Measurements from ENCODE around the gene FAT4.
A peak's percentile ranks its signal among the peaks of the same experiment; 100 is the strongest.

FAT4 gene

GRCh38 chr4:125321709-125322365, 7.1 kb downstream of the FAT4 start:
- no peak overlapping the region for H3K4me3 ChIP-seq (ENCODE audit: low read depth, low read length)
- H3K27ac ChIP-seq = no peak overlapping the region
- H3K27me3 ChIP-seq (ENCODE audit: insufficient read depth, low read depth, severe bottlenecking) = no peaks in the 10 kb centered on the region
- H3K9me3 ChIP-seq (ENCODE audit: severe bottlenecking) = no peaks in the 10 kb centered on the region
- no peak for TF ChIP-seq CTCF (IDR thresholded peaks at IDR 0.05; ENCODE audit: low read depth, low read length)
- H3K36me3 ChIP-seq = no peaks in the 10 kb centered on the region
- no peak for DNase-seq

- Histone ChIP-seq H3K4me3 (ENCODE audit: low read depth, low read length) (no peak overlapping the region), H3K36me3 (no peaks in the 10 kb centered on the region), H3K27me3 (ENCODE audit: insufficient read depth, low read depth, severe bottlenecking) (no peaks in the 10 kb centered on the region), H3K27ac (no peak overlapping the region), H3K9me3 (ENCODE audit: severe bottlenecking) (no peaks in the 10 kb centered on the region)
- DNase-seq = no peak
- no peak for TF ChIP-seq CTCF (IDR thresholded peaks at IDR 0.05; ENCODE audit: low read depth, low read length)
These were observed 7.6 kb downstream of the FAT4 start for GRCh38 chr4:125322366-125322730.

- no peak for DNase-seq
- Histone ChIP-seq H3K27me3 (ENCODE audit: insufficient read depth, low read depth, severe bottlenecking) (no peaks in the 10 kb centered on the region), H3K36me3 (no peaks in the 10 kb centered on the region), H3K4me3 (ENCODE audit: low read depth, low read length) (no peak overlapping the region), H3K9me3 (ENCODE audit: severe bottlenecking) (no peaks in the 10 kb centered on the region), H3K27ac (no peak overlapping the region)
- no peak for TF ChIP-seq CTCF (IDR thresholded peaks at IDR 0.05; ENCODE audit: low read depth, low read length)
These were observed 8.9 kb downstream of the FAT4 start for GRCh38 chr4:125323654-125324053.

- H3K4me3 ChIP-seq (ENCODE audit: low read depth, low read length) = no peak overlapping the region
These were observed 11.0 kb downstream of the FAT4 start for GRCh38 chr4:125325733-125326132.

GRCh38 chr4:125331116-125331515, 16.4 kb downstream of the FAT4 start:
- TF ChIP-seq CTCF (IDR thresholded peaks at IDR 0.05; ENCODE audit: low read depth, low read length) = no peak
- peak; percentile 41 for DNase-seq
- Histone ChIP-seq H3K27me3 (ENCODE audit: insufficient read depth, low read depth, severe bottlenecking) (no peaks in the 10 kb centered on the region), H3K27ac (no peak overlapping the region), H3K9me3 (ENCODE audit: severe bottlenecking) (no peaks in the 10 kb centered on the region), H3K36me3 (no peaks in the 10 kb centered on the region), H3K4me3 (ENCODE audit: low read depth, low read length) (no peak overlapping the region)

More at GRCh38 chr4:125325733-125326132, 11.0 kb downstream of the FAT4 start:
- Histone ChIP-seq H3K27me3 (ENCODE audit: insufficient read depth, low read depth, severe bottlenecking) (no peaks in the 10 kb centered on the region), H3K27ac (no peak overlapping the region), H3K36me3 (no peaks in the 10 kb centered on the region), H3K9me3 (ENCODE audit: severe bottlenecking) (no peaks in the 10 kb centered on the region)
- DNase-seq = no peak
- TF ChIP-seq CTCF (IDR thresholded peaks at IDR 0.05; ENCODE audit: low read depth, low read length) = no peak

GRCh38 chr4:125334926-125335325, 20.2 kb downstream of the FAT4 start:
- TF ChIP-seq CTCF (IDR thresholded peaks at IDR 0.05; ENCODE audit: low read depth, low read length) = no peak

More at GRCh38 chr4:125334926-125335325, 20.2 kb downstream of the FAT4 start:
- no peak for DNase-seq
- Histone ChIP-seq H3K9me3 (ENCODE audit: severe bottlenecking) (no peaks in the 10 kb centered on the region), H3K36me3 (no peaks in the 10 kb centered on the region), H3K4me3 (ENCODE audit: low read depth, low read length) (no peak overlapping the region), H3K27ac (no peak overlapping the region), H3K27me3 (ENCODE audit: insufficient read depth, low read depth, severe bottlenecking) (no peaks in the 10 kb centered on the region)
